Measurements from ENCODE around the gene ZSCAN21.

ZSCAN21 gene

DNA sequence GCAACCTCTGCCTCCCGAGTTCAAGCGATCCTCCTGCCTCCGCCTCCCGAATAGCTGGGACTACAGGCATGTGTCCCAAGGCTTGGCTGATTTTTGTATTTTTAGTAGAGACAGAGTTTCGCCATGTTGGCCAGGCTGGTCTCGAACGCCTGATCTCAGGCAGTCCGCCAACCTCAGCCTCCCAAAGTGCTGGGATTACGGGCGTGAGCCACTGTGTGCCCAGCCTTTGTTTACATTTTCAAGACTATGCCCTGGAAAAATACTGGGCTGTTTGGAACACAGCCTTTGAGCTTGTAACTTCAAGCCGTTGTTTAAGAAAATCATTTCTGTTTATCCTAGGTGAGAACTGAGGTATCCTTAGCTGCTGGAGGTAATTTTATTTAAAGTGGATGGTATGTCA lies 32.3 kb upstream of the ZSCAN21 start:
- TF ChIP-seq, protein P1, sequence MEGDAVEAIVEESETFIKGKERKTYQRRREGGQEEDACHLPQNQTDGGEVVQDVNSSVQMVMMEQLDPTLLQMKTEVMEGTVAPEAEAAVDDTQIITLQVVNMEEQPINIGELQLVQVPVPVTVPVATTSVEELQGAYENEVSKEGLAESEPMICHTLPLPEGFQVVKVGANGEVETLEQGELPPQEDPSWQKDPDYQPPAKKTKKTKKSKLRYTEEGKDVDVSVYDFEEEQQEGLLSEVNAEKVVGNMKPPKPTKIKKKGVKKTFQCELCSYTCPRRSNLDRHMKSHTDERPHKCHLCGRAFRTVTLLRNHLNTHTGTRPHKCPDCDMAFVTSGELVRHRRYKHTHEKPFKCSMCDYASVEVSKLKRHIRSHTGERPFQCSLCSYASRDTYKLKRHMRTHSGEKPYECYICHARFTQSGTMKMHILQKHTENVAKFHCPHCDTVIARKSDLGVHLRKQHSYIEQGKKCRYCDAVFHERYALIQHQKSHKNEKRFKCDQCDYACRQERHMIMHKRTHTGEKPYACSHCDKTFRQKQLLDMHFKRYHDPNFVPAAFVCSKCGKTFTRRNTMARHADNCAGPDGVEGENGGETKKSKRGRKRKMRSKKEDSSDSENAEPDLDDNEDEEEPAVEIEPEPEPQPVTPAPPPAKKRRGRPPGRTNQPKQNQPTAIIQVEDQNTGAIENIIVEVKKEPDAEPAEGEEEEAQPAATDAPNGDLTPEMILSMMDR (IDR thresholded peaks at IDR 0.05; ENCODE audit: low read depth, low read length, missing control alignments): no peak
- in situ Hi-C loops (cut with HindIII; ENCODE audit: low sequenced_read_pairs): no loop called here
- DNase-seq (ENCODE audit: low read depth): no peak
- no peak overlapping the region for H3K4me3 ChIP-seq (ENCODE audit: low read depth, low read length)

DNA sequence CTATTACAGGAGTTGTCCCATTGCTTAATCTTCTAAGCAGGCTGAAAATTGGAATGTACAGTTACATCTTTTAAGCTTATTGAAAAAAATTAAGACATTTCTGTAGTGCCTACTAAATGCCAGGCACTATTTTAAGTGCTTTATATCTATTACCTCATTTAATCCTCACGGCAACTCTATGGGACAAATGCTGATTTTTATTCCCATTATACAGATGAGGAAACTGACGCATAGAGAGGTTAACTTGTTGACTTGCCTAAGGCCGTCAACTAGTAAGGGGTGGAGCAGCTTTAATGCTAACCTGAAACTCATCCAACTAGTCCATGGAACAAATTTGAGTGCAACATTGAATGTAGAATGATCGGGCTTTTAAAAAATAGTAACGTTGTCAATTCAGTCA lies 31.7 kb upstream of the ZSCAN21 start:
- TF ChIP-seq, protein P1 (IDR thresholded peaks at IDR 0.05; ENCODE audit: low read depth, low read length, missing control alignments): no peak
- DNase-seq (ENCODE audit: low read depth): no peak
- in situ Hi-C loops (cut with HindIII; ENCODE audit: low sequenced_read_pairs): no loop called here
- no peak overlapping the region for H3K4me3 ChIP-seq (ENCODE audit: low read depth, low read length)

DNA sequence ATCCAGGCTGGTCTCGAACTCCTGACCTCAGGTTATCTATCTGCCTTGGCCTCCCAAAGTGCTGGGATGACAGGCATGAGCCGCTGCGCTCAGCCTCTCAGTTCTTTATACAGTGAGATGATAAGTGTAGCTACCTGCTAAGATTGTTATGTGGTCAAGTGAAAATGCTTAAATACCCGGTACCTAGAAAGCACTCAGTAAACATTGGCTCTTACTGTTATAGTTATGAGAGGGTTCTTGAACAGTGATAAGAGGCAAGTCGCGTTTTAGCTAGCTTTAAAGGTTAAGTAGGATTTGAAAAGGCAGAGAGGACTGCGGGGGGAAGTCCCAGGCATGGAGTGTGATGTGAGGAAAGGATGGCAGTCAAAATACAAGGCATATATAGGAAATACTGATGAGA lies 29.7 kb upstream of the ZSCAN21 start:
- no peak for DNase-seq (ENCODE audit: low read depth)
- in situ Hi-C loops (cut with HindIII; ENCODE audit: low sequenced_read_pairs): no loop called here
- no peak overlapping the region for H3K4me3 ChIP-seq (ENCODE audit: low read depth, low read length)
- TF ChIP-seq, protein P1 (IDR thresholded peaks at IDR 0.05; ENCODE audit: low read depth, low read length, missing control alignments): no peak

DNA sequence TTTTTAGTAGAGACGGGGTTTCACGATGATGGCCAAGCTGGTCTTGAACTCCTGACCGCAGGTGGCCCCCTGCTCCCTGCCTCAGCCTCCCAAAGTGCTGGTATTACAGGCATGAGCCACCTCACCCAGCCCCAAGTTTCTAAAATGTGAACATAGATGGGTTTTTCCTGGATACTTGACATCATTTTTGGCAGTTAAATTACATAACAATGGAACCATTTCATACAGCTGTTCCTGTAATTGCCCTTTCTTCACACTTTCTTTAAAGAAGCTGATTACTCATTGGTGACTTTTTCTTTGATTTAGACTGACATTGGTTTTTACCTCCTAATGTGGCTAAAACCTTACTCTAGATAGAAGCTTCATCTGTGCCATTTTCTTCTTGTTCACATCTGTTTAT lies 28.3 kb upstream of the ZSCAN21 start:
- DNase-seq (ENCODE audit: low read depth): no peak
- TF ChIP-seq, protein P1 (IDR thresholded peaks at IDR 0.05; ENCODE audit: low read depth, low read length, missing control alignments): no peak
- H3K4me3 ChIP-seq (ENCODE audit: low read depth, low read length): no peak overlapping the region
- in situ Hi-C loops (cut with HindIII; ENCODE audit: low sequenced_read_pairs): no loop called here

DNA sequence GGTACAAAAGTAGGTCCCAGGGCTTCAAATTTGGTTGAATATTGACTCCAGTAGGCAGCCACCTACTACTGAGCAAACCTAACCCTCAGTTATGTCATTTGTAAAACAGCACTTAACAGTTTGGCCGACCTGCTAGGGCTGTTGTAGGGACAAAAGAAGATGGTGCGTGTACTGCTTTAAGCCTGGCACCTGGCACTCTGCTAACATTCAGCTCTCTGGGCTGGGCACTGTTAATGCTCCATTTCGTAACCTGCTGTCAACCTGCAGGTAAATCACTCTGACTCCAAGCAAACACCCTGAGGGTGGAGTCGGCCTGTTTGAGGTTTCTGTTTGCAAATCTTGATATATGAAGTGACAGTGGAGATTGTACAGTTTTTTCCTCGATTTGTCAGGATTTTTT lies 27.0 kb upstream of the ZSCAN21 start:
- TF ChIP-seq, protein P1 (IDR thresholded peaks at IDR 0.05; ENCODE audit: low read depth, low read length, missing control alignments): no peak
- DNase-seq (ENCODE audit: low read depth): no peak
- no peak overlapping the region for H3K4me3 ChIP-seq (ENCODE audit: low read depth, low read length)
- in situ Hi-C loops (cut with HindIII; ENCODE audit: low sequenced_read_pairs): no loop called here

DNA sequence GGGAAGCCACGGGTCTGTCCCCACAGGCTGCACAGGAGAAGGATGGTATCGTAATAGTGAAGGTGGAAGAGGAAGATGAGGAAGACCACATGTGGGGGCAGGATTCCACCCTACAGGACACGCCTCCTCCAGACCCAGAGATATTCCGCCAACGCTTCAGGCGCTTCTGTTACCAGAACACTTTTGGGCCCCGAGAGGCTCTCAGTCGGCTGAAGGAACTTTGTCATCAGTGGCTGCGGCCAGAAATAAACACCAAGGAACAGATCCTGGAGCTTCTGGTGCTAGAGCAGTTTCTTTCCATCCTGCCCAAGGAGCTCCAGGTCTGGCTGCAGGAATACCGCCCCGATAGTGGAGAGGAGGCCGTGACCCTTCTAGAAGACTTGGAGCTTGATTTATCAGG lies 26.0 kb upstream of the ZSCAN21 start:
- no peak for DNase-seq (ENCODE audit: low read depth)
- in situ Hi-C loops (cut with HindIII; ENCODE audit: low sequenced_read_pairs): no loop called here
- TF ChIP-seq, protein P1 (IDR thresholded peaks at IDR 0.05; ENCODE audit: low read depth, low read length, missing control alignments): no peak
- H3K4me3 ChIP-seq (ENCODE audit: low read depth, low read length): no peak overlapping the region
